UCSD-AML1 (cell line): Measurements from ENCODE around the gene TMEM253.
A peak's percentile ranks its signal among the peaks of the same experiment; 100 is the strongest.

Experiments used
- DNase-seq: peaks from one replicate; lab custom pipeline; 2025; ENCODE audit not compliant: unreplicated experiment; lab: John Stamatoyannopoulos, UW

TMEM253 gene

DNA sequence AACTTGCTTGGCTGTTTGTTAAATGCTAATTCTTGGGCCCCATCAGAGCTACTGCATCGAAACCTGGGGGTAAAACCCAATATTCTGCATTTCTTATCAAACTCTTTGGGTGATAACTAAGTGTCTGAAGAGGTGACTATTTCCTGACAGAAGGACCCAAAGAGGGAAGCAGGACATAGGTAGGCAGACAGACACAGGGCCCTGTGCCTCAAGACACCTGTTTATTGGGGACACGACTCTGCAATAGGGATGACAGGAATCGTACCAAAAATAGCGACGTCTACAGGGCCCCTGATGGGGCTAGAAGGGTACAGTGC, 11.0 kb upstream of the TMEM253 start:
- DNase-seq, result no peak

DNA sequence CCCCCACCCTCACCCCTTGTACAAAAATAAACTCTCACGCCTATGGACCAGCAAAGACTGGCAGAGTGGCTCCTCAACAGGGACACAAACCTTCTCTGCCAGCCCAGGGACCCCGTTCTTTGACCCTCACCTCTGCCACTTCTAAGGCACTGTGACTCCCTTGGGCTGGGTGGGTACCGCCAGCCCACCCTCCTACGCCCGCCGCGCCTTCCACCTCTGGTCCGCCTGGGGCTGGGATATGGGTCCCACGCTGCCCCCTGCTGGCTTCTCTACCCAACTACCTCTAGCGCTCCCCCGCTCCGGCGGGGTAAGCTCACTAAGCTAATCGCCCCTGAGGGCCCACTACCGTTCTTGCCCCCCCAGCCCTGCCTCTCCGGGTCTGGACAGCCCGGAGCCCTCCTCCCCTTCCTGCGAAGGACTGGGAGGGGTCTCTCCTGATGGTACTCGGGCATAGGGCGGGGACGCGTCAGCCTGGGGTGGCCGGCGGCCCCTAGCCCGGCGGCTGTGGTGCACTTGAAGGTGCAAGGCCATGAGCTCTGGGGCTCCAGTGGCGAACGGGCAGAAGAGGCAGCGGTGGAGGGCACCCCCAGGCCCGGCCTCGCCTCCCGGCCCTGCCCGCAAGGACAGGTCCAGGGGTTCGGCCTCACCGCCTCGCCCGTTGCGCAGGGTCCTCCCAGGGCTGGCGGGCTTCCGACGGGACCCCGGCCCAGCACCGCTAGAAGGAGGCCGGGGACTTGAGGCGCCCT, 10.5 kb upstream of the TMEM253 start:
- DNase-seq, result peak; percentile 30

DNA sequence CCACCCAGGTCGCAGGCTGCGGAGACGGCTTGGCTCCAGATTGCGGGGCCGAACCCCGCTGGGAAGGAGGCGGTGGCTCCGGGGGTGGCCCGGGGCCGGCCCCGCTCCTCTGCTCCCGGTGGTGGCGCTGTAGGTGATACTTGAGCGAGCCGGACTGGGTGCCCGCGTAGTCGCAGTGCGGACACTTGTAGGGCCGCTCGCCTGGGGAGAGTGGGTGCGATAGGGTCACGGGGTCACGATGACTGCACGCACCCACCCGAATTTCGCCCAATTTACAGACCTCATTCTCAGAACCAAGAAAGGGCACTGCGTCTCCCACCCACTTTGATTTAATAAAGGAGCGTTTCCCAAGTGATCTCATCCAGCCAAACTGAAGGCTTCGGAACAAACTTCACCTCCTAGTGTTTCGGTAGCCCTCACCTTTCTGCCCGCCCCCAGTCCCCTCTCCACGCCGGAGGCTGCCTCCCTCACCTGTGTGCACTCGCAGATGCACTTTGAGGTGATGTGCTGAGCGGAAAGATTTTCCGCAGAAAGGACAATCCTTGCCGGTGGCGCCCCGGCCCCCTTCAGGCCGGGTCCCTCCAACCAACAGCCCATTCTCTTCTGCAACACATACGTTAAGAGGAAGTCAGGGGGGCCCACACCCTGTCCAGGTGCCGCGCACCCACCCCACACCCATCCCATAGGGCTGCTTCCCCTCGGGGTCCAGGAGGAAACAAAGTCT, 9.8 kb upstream of the TMEM253 start:
- no peak for DNase-seq

- no peak for DNase-seq
Measured at GRCh38 chr14:21091821-21092272, 9.0 kb upstream of the TMEM253 start.

GRCh38 chr14:21092273-21093011, 8.4 kb upstream of the TMEM253 start:
- peak; percentile 83 for DNase-seq

GRCh38 chr14:21093018-21093417, 7.8 kb upstream of the TMEM253 start:
- DNase-seq, result no peak

GRCh38 chr14:21093769-21094681, 6.8 kb upstream of the TMEM253 start:
- DNase-seq, result no peak

- no peak for DNase-seq
Measured at GRCh38 chr14:21095430-21096205, 5.2 kb upstream of the TMEM253 start.

DNA sequence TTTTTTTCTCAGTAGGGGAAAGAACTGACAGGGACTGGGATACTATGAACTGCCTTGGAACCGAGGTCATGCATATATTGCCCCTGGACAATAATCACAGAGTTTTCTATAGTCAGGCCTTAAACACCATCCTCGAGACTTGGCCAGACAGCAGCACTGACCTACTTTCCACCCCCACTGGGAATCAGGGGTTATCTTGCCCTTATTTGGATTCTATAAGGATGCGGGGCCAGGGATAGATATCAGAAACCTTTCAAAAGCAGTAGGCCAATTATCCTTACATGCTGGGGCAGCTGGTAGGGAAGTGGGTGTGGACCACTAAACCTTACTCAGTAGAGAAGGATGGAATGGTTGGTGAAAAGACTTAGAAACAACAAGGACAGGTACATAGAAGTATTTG, 4.4 kb upstream of the TMEM253 start:
- no peak for DNase-seq

DNA sequence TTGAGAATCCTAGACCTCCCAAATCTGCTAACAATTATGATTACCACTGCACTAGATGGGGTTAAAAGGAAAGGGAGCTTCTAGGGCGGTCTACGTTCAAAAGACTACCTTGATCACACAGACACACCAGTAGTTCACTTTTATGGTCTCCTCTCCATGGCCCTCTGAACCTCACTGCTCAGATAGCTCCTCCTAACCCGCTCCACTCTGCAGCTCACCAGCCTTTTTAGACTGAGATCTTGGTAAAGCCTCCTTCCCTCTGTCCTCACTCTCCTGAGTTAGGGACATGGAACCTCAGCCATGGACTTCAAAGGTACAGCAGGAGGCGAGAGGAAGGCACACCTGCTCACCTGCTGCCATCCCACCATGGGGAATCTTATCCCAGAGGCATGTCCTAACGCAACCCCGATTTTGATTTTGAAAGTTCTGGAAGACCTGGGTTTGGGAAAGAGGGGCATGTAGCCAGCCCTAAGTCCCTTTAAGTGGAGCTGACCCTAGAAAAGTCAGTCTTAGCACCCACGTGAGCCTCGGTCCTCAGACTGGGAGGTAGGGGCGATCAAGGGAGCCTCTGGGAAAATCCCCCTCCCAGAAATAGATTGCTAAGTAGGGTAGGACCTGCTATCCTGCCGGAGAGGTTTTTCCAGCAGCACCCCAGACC, 3.8 kb upstream of the TMEM253 start:
- DNase-seq, result no peak

GRCh38 chr14:21097636-21098075, 3.2 kb upstream of the TMEM253 start:
- DNase-seq, result no peak

GRCh38 chr14:21098076-21098891, 2.6 kb upstream of the TMEM253 start, which contains the start of gene ZNF219:
TSS of gene ZNF219 (minus strand) at chr14:21098655. CDS start at chr14:21093591, 5,064 bp downstream.
- peak; percentile 26 for DNase-seq

DNA sequence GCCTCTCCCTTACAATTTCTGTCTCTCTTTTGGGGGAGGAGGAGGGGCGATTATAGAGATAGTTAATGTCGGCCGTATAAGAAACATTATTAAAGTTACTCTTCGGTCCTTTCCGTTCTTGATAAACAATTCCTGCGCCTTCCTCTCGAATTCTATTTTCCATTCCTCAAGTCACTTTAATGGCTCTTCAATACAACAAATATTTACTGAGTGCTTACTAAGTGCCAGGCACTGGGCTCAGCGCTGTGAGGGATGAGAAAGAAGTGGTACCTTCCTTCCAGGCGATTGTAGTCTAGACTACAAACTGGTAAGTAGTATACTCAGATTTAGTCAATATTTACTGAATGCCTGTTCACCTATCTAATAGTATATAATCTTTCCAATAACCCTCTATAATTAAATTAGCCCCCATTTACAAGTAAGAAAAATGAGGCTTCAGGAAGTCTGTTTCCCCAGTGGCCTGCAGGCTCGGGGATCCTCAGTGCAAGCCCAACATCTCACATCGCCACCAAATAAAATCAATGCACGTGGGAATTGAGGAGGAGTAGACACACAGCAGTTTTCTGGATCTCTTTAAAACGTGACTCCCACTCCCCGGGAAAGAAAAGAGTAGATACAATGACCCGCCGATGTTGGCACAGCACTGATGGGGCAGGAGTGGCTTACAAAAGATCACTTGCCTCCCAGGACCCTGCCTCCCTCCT, 1.8 kb upstream of the TMEM253 start:
- no peak for DNase-seq

- DNase-seq, result no peak
Measured at GRCh38 chr14:21099596-21099985, 1.3 kb upstream of the TMEM253 start.

DNA sequence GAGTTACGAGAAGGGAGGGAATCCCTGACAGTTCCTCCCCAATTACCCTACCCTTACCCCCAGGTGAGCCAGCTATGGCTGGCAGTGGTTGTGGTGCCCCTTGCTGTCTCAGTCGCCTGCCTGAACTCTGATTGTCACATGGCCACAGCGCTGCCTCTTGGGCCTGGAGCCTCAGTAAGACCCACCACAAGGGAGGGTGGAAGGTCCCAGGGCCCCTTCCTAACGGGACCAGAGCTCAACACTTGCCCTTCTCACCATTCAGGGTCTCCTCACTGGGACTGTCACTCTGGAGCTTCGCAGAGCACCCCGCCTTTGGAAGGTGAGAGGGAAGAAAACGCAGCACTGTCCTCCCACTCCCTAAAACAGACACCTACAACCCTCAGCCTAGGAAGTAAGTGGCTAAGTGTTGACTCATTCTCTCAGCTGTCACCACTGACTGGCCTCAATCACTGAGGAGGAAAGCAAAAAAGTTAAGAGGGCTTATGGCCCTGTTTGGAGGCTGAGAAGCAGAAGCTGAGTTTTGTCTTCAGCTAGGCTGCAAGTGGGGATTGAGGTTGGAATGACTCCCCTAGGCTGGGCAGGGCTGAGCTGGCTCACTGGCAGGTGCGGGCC, 1.0 kb downstream of the TMEM253 start:
- no peak for DNase-seq

GRCh38 chr14:21102521-21103410, 1.9 kb downstream of the TMEM253 start:
- DNase-seq, result peak; percentile 19

DNA sequence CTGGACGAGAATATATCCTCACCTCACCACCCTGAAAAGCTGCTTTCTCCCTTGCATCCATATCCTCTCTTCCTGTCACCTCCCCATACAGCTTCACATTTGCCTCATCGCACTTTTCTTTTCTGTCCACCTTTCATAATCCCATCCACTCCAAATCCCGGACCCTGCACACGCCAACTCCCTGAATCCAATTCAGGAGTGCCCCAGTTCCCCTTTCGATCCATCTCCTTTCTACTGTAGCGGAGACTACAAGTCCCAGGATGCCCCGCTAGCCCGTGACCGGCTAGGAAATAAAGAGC, 2.5 kb downstream of the TMEM253 start:
- no peak for DNase-seq
